Left ventricle myocardium inferior (tissue), 1 donor: ENCODE measurements around the gene NGB. TPM values are rescaled to one million over a fixed set of nuclear protein-coding genes. Genes with fewer than 3 reads are reported as not detected.
"Not testable (repeated sequence)": the region's sequence is repeated elsewhere in the genome, so short reads cannot be mapped to it uniquely, and the experiment has no call there.

Experiments used
- DNase-seq: peaks from one replicate; pipeline ENCODE4 v3.0.0-alpha.2; 2020
- H3K27ac ChIP-seq: fragments of 200-600 bp; replicated peaks from 2 replicates; pipeline ENCODE4 v1.8.0; 2021
- H3K27me3 ChIP-seq: fragments of 200-600 bp; 2 replicates; pipeline ENCODE4 v1.8.0; 2021; ENCODE audit warnings: low read depth
- H3K36me3 ChIP-seq: fragments of 200-600 bp; 2 replicates; pipeline ENCODE4 v1.8.0; 2021
- H3K4me1 ChIP-seq: fragments of 200-600 bp; 2 replicates; pipeline ENCODE4 v1.8.0; 2021
- H3K4me3 ChIP-seq: fragments of 200-600 bp; 2 replicates; pipeline ENCODE4 v1.8.0; 2021; ENCODE audit warnings: mild to moderate bottlenecking, moderate library complexity
- H3K9me3 ChIP-seq: fragments of 200-600 bp; replicated peaks from 2 replicates; pipeline ENCODE4 v1.8.0; 2021
- intact Hi-C: fragments of 100-400 bp; cut with micrococcal nuclease; formaldehyde crosslinking; loops from one replicate; pipeline ENCODE4 v1.11.0; 2022
- long read RNA-seq: library from polyadenylated mRNA; unstranded; transcript quantifications from one replicate; pipeline ENCODE4 v2.0.0, GENCODE V29; 2021
- total RNA-seq: library from RNA; stranded (reverse); fragmentation: NEBNext Ultra II Directional; extraction: Animal tissue kit (Norgen Biotek cat#: 25700); gene quantifications from one replicate; pipeline ENCODE4 v1.2.1, GENCODE V29; 2021
- TF ChIP-seq, protein P1 (sequence below): fragments of 200-600 bp; IDR thresholded peaks from 2 replicates; pipeline ENCODE4 v1.8.0; 2021; ENCODE audit warnings: antibody characterized with exemption, mild to moderate bottlenecking, borderline replicate concordance
- donor health status: DM: no; HTN: yes; CAD: no; lungs with severe emphysema.

Gene NGB, protein sequence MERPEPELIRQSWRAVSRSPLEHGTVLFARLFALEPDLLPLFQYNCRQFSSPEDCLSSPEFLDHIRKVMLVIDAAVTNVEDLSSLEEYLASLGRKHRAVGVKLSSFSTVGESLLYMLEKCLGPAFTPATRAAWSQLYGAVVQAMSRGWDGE
- not detected for total RNA-seq
- long read RNA-seq, result 0 reads

DNA sequence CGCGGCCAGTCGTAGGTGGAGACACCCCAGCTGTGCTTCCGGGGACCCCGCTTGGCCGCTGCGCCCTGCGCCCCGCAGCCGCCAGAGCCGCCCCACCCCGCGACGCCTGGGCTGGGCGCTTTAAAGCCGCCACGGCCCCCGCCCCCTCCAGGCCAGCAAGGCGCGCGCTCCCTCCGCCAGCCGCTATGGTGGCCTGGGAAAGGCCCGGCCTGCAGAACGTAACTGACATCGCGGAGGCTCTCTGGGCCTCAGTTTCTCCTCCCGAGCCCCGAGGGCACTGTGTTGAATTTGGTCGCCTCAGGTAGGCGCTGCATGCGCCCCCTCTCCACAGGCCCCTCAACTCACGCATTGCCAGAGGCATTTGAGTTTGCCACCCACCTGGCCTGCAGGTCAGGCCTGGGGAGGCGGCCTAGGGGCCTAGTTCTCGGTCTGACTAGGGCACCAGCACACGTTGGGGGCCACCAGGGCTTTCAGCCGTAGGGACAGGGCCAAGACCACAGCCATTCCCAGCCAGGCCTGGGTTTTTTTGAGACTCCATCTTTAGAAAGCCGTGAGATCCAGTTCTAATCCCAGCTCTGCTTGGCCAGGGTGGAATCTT, at the start of gene NGB:
Gene NGB (minus strand): TSS at position 94 of the 598 bp plus-strand sequence. CDS start 269 bp downstream, outside the sequence.
- intact Hi-C loops, result no loop called here
- TF ChIP-seq, protein P1, sequence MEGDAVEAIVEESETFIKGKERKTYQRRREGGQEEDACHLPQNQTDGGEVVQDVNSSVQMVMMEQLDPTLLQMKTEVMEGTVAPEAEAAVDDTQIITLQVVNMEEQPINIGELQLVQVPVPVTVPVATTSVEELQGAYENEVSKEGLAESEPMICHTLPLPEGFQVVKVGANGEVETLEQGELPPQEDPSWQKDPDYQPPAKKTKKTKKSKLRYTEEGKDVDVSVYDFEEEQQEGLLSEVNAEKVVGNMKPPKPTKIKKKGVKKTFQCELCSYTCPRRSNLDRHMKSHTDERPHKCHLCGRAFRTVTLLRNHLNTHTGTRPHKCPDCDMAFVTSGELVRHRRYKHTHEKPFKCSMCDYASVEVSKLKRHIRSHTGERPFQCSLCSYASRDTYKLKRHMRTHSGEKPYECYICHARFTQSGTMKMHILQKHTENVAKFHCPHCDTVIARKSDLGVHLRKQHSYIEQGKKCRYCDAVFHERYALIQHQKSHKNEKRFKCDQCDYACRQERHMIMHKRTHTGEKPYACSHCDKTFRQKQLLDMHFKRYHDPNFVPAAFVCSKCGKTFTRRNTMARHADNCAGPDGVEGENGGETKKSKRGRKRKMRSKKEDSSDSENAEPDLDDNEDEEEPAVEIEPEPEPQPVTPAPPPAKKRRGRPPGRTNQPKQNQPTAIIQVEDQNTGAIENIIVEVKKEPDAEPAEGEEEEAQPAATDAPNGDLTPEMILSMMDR, result no peak
- Histone ChIP-seq H3K27me3 (peaks cover 72% of the 10 kb centered on the region), H3K36me3 (peaks cover 1% of the 10 kb centered on the region), H3K9me3 (peaks cover 15% of the 10 kb centered on the region), H3K4me3 (peak within 1 kb of the TSS; percentile 25), H3K27ac (no peak within 1 kb of the TSS), H3K4me1 (peaks cover 11% of the 10 kb centered on the region)
- no peak for DNase-seq

DNA sequence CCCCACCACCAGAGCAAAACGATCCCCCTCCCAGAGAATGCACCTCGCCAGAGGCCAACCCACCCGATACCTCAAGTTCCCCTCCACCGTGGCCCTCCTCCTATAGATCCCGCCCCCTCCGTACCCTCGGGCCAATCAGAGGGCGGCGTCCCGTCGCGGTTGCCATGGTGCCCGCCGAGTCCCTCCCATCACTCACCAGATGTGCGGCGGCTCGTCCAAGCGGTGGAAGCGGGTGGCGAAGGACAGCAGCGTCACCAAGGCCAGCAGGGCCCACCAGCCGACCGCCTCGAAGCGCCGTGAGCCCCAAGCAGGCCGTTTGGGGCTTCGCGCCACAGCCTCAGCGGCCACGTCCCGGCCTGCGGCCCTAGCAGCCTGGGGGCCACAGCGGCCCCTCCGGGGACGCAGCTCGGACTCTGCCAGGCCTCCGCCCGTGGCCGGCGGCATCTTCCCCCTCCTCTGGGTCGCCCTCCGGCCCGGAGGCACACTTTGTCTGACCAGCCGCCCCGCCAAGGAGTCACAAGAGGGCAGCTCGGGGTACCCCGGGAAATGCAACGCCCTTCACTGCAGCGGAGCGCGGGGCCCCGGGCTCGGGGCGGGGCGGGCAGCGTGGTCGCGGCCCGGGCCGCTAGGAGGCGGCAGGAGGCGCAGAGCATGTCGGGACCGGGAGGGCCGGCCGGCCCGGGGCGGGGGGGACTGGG, 49.4 kb upstream of the NGB start, which contains the start of gene POMT2:
Gene POMT2 (minus strand): TSS at position 646 of the 698 bp plus-strand sequence. CDS start 202 bp downstream, at position 444.
- peaks cover 40% of the 10 kb centered on the region for H3K4me1 ChIP-seq
- no peaks in the 10 kb centered on the region for H3K9me3 ChIP-seq
- H3K27me3 ChIP-seq, result no peaks in the 10 kb centered on the region
- peak within 1 kb of the TSS; percentile 100 for H3K27ac ChIP-seq
- TF ChIP-seq, protein P1, result peak; percentile 69
- H3K36me3 ChIP-seq, result no peaks in the 10 kb centered on the region
- peak; percentile 94 for DNase-seq
- H3K4me3 ChIP-seq, result peak within 1 kb of the TSS; percentile 100
- intact Hi-C loops, result no loop called here

DNA sequence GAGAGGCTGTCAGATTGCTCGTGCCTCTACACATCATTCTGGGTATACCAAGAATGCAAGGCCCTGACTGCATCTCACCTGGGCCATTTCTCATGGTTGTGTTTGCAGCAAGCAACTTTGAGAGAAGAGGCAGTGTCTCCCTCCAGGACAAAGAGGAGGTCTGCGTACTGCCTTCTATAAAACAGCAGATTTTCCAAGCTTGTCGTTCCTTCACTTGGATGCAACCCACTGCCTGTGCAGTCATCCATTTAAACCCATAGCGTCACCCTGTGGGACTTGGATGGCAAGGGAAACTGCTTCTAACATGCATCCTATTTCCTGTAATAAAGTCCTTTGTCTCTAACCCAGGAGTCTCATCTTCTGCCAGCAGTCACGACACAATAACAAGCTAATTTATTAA, 48.4 kb upstream of the NGB start:
- Histone ChIP-seq H3K4me3 (peak overlapping the region; percentile 100), H3K9me3 (no peaks in the 10 kb centered on the region), H3K27me3 (no peaks in the 10 kb centered on the region), H3K36me3 (no peaks in the 10 kb centered on the region), H3K27ac (no peak overlapping the region), H3K4me1 (peaks cover 49% of the 10 kb centered on the region)
- DNase-seq, result no peak
- TF ChIP-seq, protein P1, result no peak
- intact Hi-C loops, result loop anchor here (10.0 kb wide), 1 partner anchor 445 kb away; no protein-coding TSS in a partner anchor

DNA sequence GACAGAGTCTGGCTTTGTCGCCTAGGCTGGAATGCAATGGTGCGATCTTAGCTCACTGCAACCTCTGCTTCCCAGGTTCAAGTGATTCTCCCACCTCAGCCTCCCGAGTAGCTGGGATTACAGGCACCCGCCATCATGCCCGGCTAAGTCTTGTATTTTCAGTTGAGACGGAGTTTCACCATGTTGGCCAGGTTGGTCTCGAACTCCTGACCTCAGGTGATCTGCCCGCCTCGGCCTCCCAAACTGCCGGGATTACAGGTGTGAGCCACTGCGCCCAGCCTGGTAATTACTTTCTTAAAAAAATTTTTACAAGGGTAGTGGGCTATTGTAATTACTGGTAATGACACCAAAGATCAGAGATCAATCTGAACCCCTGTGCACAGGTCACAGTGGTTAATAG, 47.8 kb upstream of the NGB start:
- not testable (repeated sequence) for DNase-seq, H3K9me3 ChIP-seq, H3K27me3 ChIP-seq, H3K27ac ChIP-seq, H3K4me3 ChIP-seq, H3K36me3 ChIP-seq
- intact Hi-C loops, result loop anchor here (10.0 kb wide), 1 partner anchor 444 kb away; no protein-coding TSS in a partner anchor
- H3K4me1 ChIP-seq, result peaks cover 56% of the 10 kb centered on the region

DNA sequence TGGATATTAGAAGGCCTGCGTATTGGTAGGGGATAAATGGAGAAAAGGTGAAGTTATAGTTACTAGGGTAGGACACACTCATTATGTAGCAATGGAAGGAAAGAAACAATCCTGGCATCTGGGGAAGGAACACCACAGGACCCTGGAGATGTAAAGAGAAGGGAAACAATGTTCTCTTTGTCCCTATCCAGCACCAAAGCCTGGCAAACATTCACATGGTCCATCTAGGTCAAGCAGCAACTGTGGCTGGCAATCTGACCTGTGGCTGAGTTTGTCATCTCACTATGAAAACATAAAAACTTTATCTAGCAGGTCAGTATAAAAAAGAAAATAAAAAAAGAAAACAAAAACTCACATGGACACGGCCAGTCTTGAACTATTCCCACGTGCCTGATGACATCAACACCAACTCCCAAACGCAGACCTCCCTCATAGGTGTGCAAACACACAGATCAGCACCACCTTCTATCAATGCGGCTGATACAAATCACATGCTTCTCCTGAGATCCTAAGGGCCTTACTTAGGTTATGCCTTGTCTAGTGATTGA, 47.1 kb upstream of the NGB start:
- H3K4me1 ChIP-seq, result peaks cover 63% of the 10 kb centered on the region
- DNase-seq, result no peak
- H3K36me3 ChIP-seq, result no peaks in the 10 kb centered on the region
- no peaks in the 10 kb centered on the region for H3K9me3 ChIP-seq
- intact Hi-C loops, result loop anchor here (10.0 kb wide), 1 partner anchor 443 kb away; no protein-coding TSS in a partner anchor
- H3K4me3 ChIP-seq, result no peak overlapping the region
- TF ChIP-seq, protein P1, result no peak
- H3K27ac ChIP-seq, result no peak overlapping the region
- H3K27me3 ChIP-seq, result no peaks in the 10 kb centered on the region
